ENCODE measurements around the gene CD28. TPM values are rescaled to one million over a fixed set of nuclear protein-coding genes. Genes with fewer than 3 reads are reported as not detected.

The CD28 gene
- total and polyA plus RNA-seq, 4 donors: 0.14 to 3.0 (median 0.92) TPM

- H3K27me3 ChIP-seq (ENCODE audit: control insufficient read depth in 3 of 3, insufficient read depth in 3 of 3, low read length in 2 of 3): no peaks in the 10 kb centered on the region
- peaks cover 8 to 33% (median 9%) of the 10 kb centered on the region in 5 donors for H3K4me1 ChIP-seq (ENCODE audit: control insufficient read depth in 5 of 5, insufficient read depth in 5 of 5, low read length in 5 of 5)
- H3K4me3 ChIP-seq: no peak overlapping the region
- 79 to 83% methylated on average over 5 of the region's 5 CpGs for WGBS, 2 donors
- H3K36me3 ChIP-seq (ENCODE audit: control insufficient read depth in 4 of 4, insufficient read depth in 4 of 4, low read length in 4 of 4): no peaks in the 10 kb centered on the region
- DNase-seq (no peak), ATAC-seq (ENCODE audit: insufficient read depth, low FRiP score) (no peak)
- no peak overlapping the region for H3K9ac ChIP-seq (ENCODE audit: insufficient read depth in 1 of 2, low read length in 2 of 2)
- no peaks in the 10 kb centered on the region for H3K9me3 ChIP-seq (ENCODE audit: control insufficient read depth in 4 of 4, insufficient read depth in 3 of 4, low read length in 3 of 4)
- peak overlapping the region in 1 of 2 donors; percentile 70 for H3K27ac ChIP-seq (ENCODE audit: low read depth in 1 of 2, low read length in 1 of 2)
- TF ChIP-seq, protein P1, sequence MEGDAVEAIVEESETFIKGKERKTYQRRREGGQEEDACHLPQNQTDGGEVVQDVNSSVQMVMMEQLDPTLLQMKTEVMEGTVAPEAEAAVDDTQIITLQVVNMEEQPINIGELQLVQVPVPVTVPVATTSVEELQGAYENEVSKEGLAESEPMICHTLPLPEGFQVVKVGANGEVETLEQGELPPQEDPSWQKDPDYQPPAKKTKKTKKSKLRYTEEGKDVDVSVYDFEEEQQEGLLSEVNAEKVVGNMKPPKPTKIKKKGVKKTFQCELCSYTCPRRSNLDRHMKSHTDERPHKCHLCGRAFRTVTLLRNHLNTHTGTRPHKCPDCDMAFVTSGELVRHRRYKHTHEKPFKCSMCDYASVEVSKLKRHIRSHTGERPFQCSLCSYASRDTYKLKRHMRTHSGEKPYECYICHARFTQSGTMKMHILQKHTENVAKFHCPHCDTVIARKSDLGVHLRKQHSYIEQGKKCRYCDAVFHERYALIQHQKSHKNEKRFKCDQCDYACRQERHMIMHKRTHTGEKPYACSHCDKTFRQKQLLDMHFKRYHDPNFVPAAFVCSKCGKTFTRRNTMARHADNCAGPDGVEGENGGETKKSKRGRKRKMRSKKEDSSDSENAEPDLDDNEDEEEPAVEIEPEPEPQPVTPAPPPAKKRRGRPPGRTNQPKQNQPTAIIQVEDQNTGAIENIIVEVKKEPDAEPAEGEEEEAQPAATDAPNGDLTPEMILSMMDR (IDR thresholded peaks at IDR 0.05; ENCODE audit: control extremely low read depth, extremely low read depth): no peak
These were observed 15.9 kb upstream of the CD28 start for GRCh38 chr2:203690441-203691047.

GRCh38 chr2:203691149-203691548 is 15.3 kb upstream of the CD28 start:
- ATAC-seq (ENCODE audit: insufficient read depth, low FRiP score) (no peak), DNase-seq (no peak)
- no peak overlapping the region for H3K4me3 ChIP-seq
- peak overlapping the region in 1 of 2 donors; percentile 70 for H3K27ac ChIP-seq (ENCODE audit: low read depth in 1 of 2, low read length in 1 of 2)
- no peaks in the 10 kb centered on the region for H3K9me3 ChIP-seq (ENCODE audit: control insufficient read depth in 4 of 4, insufficient read depth in 3 of 4, low read length in 3 of 4)
- H3K4me1 ChIP-seq (ENCODE audit: control insufficient read depth in 5 of 5, insufficient read depth in 5 of 5, low read length in 5 of 5): peaks cover 7 to 33% (median 8%) of the 10 kb centered on the region in 5 donors
- H3K9ac ChIP-seq (ENCODE audit: insufficient read depth in 1 of 2, low read length in 2 of 2): no peak overlapping the region
- H3K27me3 ChIP-seq (ENCODE audit: control insufficient read depth in 3 of 3, insufficient read depth in 3 of 3, low read length in 2 of 3): no peaks in the 10 kb centered on the region
- TF ChIP-seq, protein P1 (IDR thresholded peaks at IDR 0.05; ENCODE audit: control extremely low read depth, extremely low read depth): no peak
- no peaks in the 10 kb centered on the region for H3K36me3 ChIP-seq (ENCODE audit: control insufficient read depth in 4 of 4, insufficient read depth in 4 of 4, low read length in 4 of 4)

DNA sequence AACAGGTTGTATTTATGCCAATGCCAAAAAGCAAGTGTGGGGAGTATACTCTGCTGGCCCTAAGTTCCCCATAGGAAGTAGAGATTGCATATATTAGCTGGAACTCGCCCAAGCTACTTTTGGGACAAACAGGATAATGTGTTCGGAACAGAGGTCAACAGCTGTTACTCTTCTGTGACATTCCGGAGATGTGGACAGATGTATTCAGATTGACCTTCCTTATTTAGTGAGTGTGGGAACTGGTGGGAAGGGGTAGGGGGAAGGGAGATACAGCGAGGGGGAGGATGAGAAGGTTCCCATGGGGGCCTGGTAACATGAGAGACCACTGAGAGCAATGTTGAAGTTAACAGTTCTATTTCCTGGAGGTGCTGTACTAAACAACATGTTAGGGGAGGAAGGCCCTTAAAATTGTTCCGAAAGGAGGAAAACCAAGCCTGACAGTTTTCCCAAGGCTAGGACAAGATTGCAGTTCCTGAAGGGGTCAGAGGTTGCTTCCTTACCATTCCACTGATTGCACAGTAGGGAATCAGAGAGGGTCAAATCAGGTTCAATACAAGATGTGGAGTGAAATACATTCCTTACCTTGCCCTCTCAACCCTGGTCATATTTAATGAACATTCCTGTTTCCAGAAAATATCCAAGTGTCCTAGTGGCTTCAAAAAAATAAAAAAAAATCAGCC is 14.3 kb upstream of the CD28 start:
- H3K4me1 ChIP-seq (ENCODE audit: control insufficient read depth in 5 of 5, insufficient read depth in 5 of 5, low read length in 5 of 5): peaks cover 7 to 33% (median 8%) of the 10 kb centered on the region in 5 donors
- 54 to 70% methylated on average over 5 of the region's 5 CpGs for WGBS, 2 donors
- no peak overlapping the region for H3K4me3 ChIP-seq
- ATAC-seq (ENCODE audit: insufficient read depth, low FRiP score) (no peak), DNase-seq (peak; percentile 67 to 93 (median 89))
- TF ChIP-seq, protein P1 (IDR thresholded peaks at IDR 0.05; ENCODE audit: control extremely low read depth, extremely low read depth): no peak
- H3K9me3 ChIP-seq (ENCODE audit: control insufficient read depth in 4 of 4, insufficient read depth in 3 of 4, low read length in 3 of 4): no peaks in the 10 kb centered on the region
- no peaks in the 10 kb centered on the region for H3K36me3 ChIP-seq (ENCODE audit: control insufficient read depth in 4 of 4, insufficient read depth in 4 of 4, low read length in 4 of 4)
- H3K27ac ChIP-seq (ENCODE audit: low read depth in 1 of 2, low read length in 1 of 2): peak overlapping the region; percentile 23 to 67
- no peak overlapping the region for H3K9ac ChIP-seq (ENCODE audit: insufficient read depth in 1 of 2, low read length in 2 of 2)
- no peaks in the 10 kb centered on the region for H3K27me3 ChIP-seq (ENCODE audit: control insufficient read depth in 3 of 3, insufficient read depth in 3 of 3, low read length in 2 of 3)
